NOMO-1 (cell line): ENCODE results near the gene CLSTN2.

Experiments
- DNase-seq, 2 experiments: peaks; one replicate each; lab custom pipeline; 2025; ENCODE audit not compliant: unreplicated experiment in 2 of 2; lab: John Stamatoyannopoulos, UW

The CLSTN2 gene

GRCh38 chr3:140219923-140220452 lies 285.0 kb downstream of the CLSTN2 start:
- no peak for DNase-seq

DNA sequence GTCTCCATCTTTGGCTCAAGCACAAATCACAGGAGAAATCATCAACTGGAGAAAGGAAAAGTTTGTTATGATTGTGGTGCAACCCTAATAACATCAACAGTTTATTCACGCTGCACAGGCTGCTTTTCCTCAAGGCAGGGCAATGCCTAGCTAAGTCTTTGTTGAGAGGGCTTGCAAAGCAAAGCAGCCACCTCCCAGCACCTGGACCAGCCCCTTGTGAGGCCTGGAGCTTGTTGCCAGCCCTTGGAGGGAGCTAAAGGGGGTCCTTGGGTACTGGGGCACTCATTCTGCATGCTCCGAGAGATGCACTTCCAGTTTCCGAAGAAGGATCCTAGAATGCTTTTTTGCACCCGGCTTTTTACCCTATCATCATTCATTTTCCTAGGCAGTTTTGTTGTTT lies 288.2 kb downstream of the CLSTN2 start:
- no peak for DNase-seq

DNA sequence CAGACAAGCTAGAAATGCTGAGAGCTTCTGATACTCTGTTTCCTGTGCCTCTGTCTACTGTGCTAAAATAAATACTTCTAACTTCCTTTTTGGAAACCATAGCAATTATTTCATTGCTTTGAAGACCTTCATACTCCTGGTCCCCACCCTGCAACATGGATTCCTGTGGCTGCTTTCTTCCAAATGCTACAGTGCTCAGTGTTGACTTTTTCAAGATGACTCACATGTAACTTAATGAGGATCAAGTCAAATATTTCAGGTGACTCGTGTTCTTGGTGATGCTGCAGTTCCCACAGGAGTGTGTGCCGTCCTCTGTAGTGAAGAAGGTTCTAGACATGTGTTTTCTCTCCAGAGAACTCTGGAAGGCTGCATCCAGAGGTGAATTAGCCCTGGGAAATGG lies 288.6 kb downstream of the CLSTN2 start:
- no peak for DNase-seq

DNA sequence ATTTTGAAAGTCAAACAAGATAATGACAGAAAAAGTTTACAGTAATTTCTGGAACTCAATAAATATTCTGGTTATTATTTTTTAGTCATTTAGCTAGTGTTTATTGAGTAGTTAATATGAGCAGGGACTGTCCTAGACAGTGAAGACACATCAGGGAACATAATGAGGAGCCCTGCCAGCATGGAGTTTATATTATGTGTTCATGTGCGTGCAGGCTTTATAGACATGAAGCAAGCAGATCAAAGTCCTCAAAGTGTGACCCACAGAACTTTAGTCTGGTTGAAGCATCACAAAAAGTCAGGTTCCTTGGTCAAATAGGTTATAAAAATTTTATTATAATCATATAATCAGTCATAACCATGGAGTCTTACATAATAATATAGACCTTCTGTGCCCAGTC lies 289.3 kb downstream of the CLSTN2 start:
- DNase-seq = no peak

DNA sequence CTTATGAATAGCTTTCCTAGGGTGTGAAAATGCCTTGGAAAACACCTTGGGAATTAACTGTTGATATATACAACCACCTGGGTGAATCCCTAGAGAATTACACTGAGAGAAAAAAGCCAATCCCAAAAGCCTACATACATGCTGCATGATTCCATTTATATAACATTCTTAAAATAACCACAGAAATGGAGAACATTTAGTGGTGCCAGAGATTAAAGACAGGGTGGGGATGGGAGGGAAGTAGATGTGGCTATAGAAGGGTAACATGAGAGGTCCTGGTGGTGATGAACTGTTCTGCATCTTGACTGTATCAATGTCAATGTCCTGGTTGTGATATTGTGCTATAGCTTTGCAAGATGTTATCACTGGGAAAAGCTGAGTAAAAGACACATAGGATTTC lies 291.0 kb downstream of the CLSTN2 start:
- no peak for DNase-seq

GRCh38 chr3:140233702-140234101 lies 298.7 kb downstream of the CLSTN2 start:
- no peak for DNase-seq

GRCh38 chr3:140234256-140234655 lies 299.3 kb downstream of the CLSTN2 start:
- DNase-seq = no peak

GRCh38 chr3:140236836-140237501 lies 302.0 kb downstream of the CLSTN2 start:
- no peak for DNase-seq

GRCh38 chr3:140238646-140239314 lies 303.8 kb downstream of the CLSTN2 start:
- DNase-seq = no peak

GRCh38 chr3:140242818-140243276 lies 307.9 kb downstream of the CLSTN2 start:
- DNase-seq = no peak

DNA sequence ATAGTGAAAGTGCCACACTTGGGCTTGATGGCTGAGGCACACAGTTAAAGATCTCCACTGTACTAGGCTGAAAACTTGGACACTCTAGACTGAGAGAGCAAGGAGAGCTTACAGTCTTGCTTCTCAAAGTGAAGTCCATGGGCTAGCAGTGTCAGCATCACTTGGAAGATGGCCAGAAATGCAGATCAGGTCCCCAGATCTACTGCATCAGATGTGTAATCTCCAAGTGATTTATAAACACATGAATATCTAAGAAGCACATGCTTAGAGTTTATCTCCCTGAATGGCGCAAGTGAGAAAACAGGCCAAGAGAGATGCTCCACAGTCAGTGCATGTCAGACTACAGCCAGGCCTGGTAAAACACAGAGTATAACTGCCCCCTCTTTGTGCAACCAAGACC lies 308.6 kb downstream of the CLSTN2 start:
- no peak for DNase-seq

DNA sequence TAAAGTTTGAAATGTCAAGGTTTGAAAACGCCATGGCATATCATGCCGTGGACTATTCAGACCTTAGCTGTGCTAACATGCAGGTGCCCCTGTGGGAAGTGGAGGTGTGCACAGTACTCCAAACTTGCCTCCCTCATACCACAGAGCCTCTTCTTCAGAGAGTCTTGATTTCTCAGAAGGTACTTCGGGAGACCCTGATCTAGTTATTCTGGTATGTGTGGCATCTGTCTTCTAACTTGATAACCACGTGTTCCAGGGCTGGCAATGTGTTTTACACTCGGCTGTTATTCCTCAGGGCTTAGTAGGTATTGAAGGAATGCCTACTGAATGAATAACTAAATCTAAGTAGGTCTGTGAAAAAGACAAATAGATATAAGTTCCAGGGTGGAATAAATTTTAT lies 309.9 kb downstream of the CLSTN2 start:
- DNase-seq = no peak

DNA sequence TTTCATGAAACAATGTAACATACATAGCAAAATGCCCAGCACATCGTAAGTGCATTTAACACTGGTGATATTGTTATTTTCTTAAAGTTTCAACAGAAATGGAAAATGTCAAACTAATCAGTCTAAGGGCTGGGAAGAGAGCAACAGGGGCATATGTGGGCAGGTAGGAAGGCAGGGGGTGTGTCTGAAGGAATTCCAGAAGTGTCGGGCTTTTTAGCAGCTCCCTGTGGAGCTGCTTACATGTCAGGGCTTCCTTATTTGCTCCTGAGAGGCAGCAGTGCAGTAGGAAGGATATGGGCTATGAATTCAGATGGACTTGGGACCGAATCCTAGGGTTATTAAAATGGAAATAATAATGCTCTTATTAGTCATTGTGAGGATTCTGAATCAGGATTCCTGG lies 311.6 kb downstream of the CLSTN2 start:
- DNase-seq = no peak

- no peak for DNase-seq
Observed at GRCh38 chr3:140247775-140248174, 312.8 kb downstream of the CLSTN2 start.

GRCh38 chr3:140249188-140249587 lies 314.2 kb downstream of the CLSTN2 start:
- no peak for DNase-seq

DNA sequence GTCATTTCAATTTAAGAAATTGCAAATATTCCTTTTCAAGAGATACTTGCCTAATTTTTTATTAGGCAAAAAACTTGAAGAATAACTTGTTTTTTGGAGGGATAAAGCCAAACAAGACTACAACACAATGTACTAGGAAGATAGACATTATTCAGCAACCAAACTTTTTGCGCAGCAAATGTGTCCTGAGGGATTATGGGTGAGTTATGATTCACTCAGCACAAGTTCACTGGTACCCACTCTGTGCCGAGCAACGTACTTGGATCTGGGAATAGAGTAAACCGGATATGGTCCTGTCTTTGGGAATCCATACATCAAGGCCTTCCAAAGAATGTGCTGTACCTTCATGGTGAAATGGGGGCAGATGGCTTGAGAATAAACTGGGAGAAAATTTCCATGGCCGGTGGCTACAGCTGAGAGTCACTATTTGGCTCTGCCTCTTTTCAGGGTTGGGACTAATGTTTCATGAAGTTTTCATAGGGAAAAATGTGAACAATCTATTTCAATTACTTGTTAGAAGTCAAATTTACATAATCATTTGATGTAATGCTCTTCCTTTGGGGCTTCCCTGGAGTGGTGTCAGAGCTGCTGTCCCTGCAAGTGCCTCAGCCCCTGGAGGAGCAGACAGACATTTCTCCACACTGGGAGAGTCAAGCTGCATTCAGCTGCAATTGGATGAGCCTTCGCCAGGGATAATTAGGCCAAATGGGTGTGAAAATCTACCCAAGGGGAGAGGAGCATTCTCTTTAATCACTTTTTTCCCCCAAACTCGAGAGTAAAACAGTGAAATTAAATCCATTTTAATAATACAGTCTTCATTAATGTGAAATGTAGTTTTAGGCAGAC lies 315.2 kb downstream of the CLSTN2 start:
- DNase-seq = no peak

DNA sequence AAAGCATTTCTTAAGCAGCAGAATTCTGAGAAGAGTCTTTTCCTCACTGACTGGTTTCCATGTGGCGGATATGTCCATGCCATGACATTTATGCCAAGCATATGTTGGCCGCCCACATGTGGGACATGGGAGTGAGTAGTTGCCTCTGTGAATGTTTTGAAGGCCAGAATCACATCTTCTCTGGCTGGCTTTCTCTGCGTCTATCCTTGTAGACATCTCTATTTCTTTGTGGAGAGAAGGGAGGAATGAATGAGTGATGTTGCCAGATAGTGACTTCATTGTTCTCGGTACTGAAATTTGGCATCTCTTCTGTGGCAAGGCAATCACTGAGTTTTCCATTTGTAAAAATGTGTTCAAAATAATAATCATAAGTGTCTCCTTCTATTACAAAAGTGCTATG lies 316.0 kb downstream of the CLSTN2 start:
- DNase-seq = no peak

DNA sequence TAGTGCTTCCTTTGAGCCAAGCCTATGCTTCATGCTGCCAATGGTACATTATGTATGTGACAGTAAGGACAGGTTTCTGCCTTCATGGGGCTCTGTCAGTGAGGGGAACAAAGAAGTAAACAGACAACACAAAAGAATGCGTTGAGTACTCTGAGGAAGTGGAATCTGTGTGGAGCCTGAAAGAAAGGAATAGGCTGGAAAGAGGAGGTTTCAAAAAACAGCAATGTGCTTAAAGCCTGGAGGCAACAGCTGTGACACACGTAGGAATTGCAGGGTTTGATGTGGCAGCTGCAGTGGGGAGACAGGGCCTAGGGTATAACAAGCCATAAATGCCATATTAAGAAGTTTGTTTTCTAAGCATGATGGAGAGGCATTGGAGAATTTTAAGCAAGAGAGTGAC lies 316.7 kb downstream of the CLSTN2 start:
- no peak for DNase-seq

- DNase-seq = no peak
Observed at GRCh38 chr3:140252812-140253656, 318.0 kb downstream of the CLSTN2 start.

DNA sequence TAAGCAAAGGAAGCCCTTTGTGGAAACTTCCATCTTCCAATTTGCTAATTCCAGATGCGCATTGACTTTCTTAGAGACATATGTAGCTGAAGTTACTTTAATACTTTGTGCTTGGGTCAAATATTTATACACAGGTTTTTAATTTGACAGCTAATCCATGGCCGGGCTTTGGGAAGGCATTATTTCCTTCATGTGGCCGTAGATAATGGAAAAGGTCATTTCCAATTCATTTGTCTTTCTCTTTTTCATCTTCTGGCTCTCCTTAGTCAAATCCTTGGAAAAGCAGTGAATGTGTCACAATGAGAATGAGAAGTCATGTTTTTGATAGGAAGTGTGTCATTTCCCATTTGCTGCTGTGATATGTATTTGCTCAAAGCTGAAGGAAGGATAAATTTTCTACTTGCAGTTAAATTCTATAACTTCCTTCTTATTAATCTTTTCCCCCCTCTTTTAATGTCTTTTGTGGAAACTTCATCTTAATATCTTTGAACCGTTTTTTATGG lies 323.3 kb downstream of the CLSTN2 start:
- no peak for DNase-seq
